PC-9 (cell line): ENCODE measurements around the gene EPHB2.

ENCODE experiments used
- CTCF ChIP-seq: fragments of 200-600 bp; sonication (generic); conservative IDR thresholded peaks from 2 replicates; pipeline ENCODE4 v1.6.1; 2017; ENCODE audit warnings: mixed run types, antibody characterized with exemption, mild to moderate bottlenecking, moderate library complexity
- EZH2 ChIP-seq: fragments of 200-600 bp; sonication (generic); IDR thresholded peaks from 2 replicates; pipeline ENCODE4 v1.8.0; 2017; ENCODE audit warnings: antibody characterized with exemption, low read depth

- TF ChIP-seq CTCF, result no peak
- no peak for TF ChIP-seq EZH2
These were observed 16.5 kb upstream of the EPHB2 start for GRCh38 chr1:22694172-22694571.
